Esophagus muscularis mucosa (tissue), 4 donors: ENCODE results near the gene PCBP3. TPM values are rescaled to one million over a fixed set of nuclear protein-coding genes. Genes with fewer than 3 reads are reported as not detected.

ENCODE experiments used
- DNase-seq: peaks from one replicate; pipeline ENCODE4 v3.0.0-alpha.2; 2017; ENCODE audit errors: extremely low spot score
- H3K27ac ChIP-seq, 4 donors: fragments of 200-600 bp; sonication (generic); replicated peaks in 1 of 4; 1 replicate in 3 of 4; 2 replicates in 1 of 4; pipeline ENCODE4 v1.5.1; 2016 to 2019; ENCODE audit warnings: mild to moderate bottlenecking in 1 of 4
- H3K27me3 ChIP-seq, 4 donors: fragments of 200-600 bp; sonication (generic); one replicate each; pipeline versions ENCODE4 v1.5.1 to v1.6.0; 2016 to 2019
- H3K36me3 ChIP-seq, 4 donors: fragments of 200-600 bp; sonication (generic); one replicate each; pipeline ENCODE4 v1.5.1; 2016 to 2019
- H3K4me1 ChIP-seq, 4 donors: fragments of 200-600 bp; sonication (generic); one replicate each; pipeline ENCODE4 v1.5.1; 2016 to 2019
- H3K4me3 ChIP-seq, 4 donors: fragments of 200-600 bp; sonication (generic); 1 replicate in 2 of 4; 2 replicates in 2 of 4; pipeline ENCODE4 v1.5.1; 2016 to 2019; ENCODE audit warnings: mild to moderate bottlenecking in 4 of 4, moderate library complexity in 1 of 4
- H3K9me3 ChIP-seq, 4 donors: fragments of 200-600 bp; sonication (generic); 1 replicate in 3 of 4; 2 replicates in 1 of 4; pipeline ENCODE4 v1.5.1; 2016 to 2019
- CTCF ChIP-seq, 3 experiments: fragments of 200-600 bp in 2 of 3; fragments of 450-650 bp in 1 of 3; sonication (generic) in 2 of 3; IDR thresholded peaks; one replicate each; pipeline ENCODE4 v1.5.1; 2017 to 2019; ENCODE audit warnings: antibody characterized with exemption in 3 of 3, mild to moderate bottlenecking in 2 of 3, moderate library complexity in 1 of 3
- EP300 ChIP-seq: sonication (generic); formaldehyde crosslinking; IDR thresholded peaks from one replicate; pipeline ENCODE4 v1.6.1; 2017; ENCODE audit warnings: antibody characterized with exemption
- POLR2A ChIP-seq: fragments of 450-650 bp; IDR thresholded peaks from one replicate; pipeline ENCODE4 v1.6.1; 2017; ENCODE audit warnings: antibody characterized with exemption, moderate library complexity, mild to moderate bottlenecking, low read depth
- POLR2AphosphoS5 ChIP-seq, 2 donors: sonication (generic); formaldehyde crosslinking; IDR thresholded peaks; one replicate each; pipeline ENCODE4 v1.6.1; 2017; ENCODE audit warnings: antibody characterized with exemption in 2 of 2
- WGBS: methylation state at CpG from one replicate; pipeline ENCODE4 v1.1.5; 2018; 5-methylcytosine and 5-hydroxymethylcytosine counted together
- intact Hi-C: fragments of 100-400 bp; cut with DNase I; formaldehyde crosslinking; loops from one replicate; pipeline ENCODE4 v1.15.1; 2023
- total RNA-seq, 4 donors: library from RNA; depleted of rRNA; stranded (reverse); fragments of >200 nt; gene quantifications; one replicate each; pipeline versions ENCODE4 v1.1.0 to v1.2.1, GENCODE V29; 2016

The PCBP3 gene
- total RNA-seq, 4 donors from 2014 or later = 7.5 to 9.2 (median 8.1) TPM

DNA sequence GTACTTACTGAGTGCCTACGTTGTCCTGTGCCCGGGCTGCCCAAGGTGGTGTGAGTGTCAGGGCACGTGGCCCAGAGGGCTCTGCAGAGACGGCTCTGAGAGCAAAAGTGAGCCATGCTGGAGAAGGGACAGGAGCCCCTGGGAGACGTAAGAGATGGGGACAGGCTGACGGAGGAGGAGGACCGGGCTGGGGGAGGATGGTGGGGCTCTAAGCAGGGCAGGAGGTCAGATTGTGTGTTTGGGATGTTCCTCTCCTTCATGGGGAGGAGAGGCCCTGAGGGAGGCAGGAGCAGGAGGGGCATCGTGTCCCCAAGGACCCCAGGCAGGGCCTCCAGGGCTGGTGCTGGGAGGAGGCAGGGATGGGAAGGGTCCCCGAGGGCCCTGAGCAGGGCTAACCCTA is 158.9 kb downstream of the PCBP3 start:
- Histone ChIP-seq H3K36me3 (no peaks in the 10 kb centered on the region), H3K27me3 (no peaks in the 10 kb centered on the region), H3K4me3 (no peak overlapping the region), H3K4me1 (no peaks in the 10 kb centered on the region), H3K9me3 (no peaks in the 10 kb centered on the region), H3K27ac (no peak overlapping the region)
- WGBS = 71% methylated on average over 9 of the region's 9 CpGs
- peak; percentile 88 for DNase-seq
- intact Hi-C loops = no loop called here
- TF ChIP-seq POLR2A (no peak), POLR2AphosphoS5 (IDR thresholded peaks at IDR 0.05) (no peak), EP300 (no peak), CTCF (IDR thresholded peaks at IDR 0.05) (no peak)

- WGBS = 79% methylated on average over 8 of the region's 8 CpGs
Measured at GRCh38 chr21:45802956-45803617, 159.6 kb downstream of the PCBP3 start.

DNA sequence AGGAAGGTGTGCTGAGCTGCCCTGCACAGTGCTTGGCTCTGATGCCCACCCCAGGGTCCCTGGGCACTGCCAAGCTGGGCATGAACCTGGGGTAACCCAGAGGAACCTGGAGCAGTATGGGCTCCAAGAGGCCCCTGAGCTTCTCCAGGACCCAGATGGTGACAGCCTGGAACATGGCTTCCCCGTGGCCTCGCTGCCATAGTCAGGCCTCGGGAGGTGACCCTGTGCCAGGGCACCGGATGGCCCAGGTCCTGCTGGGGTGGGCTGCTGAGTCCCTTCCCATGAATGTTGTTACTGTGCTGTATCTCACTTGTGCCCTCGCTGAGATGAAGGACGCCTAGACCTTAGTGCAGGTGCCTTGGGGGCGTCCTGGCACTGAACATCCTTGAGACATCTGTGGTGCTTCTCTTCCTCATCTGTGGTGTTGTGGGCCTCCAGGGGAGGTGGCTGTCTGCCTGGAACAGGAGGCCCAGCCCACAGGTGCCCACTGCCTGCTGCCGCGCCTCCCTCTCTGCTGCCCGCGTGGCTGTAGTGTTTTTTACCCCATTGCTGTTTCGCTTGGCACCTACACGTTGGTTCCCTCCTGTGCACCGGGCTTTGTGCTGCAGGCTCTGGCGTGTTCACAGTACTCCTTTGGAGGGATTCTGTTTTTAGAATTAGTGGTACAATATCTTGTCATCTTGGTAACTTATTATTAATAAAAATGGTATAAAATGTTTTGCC is 160.3 kb downstream of the PCBP3 start:
- H3K27ac ChIP-seq = no peak overlapping the region
- no peak for DNase-seq
- no peaks in the 10 kb centered on the region for H3K27me3 ChIP-seq
- no peaks in the 10 kb centered on the region for H3K4me1 ChIP-seq
- TF ChIP-seq POLR2AphosphoS5 (IDR thresholded peaks at IDR 0.05) = no peak
- no peak for TF ChIP-seq CTCF (IDR thresholded peaks at IDR 0.05)
- H3K36me3 ChIP-seq = no peaks in the 10 kb centered on the region
- H3K4me3 ChIP-seq = no peak overlapping the region
- 82% methylated on average over 14 of the region's 15 CpGs for WGBS
- no peaks in the 10 kb centered on the region for H3K9me3 ChIP-seq
- intact Hi-C loops = no loop called here

More at GRCh38 chr21:45802956-45803617, 159.6 kb downstream of the PCBP3 start:
- Histone ChIP-seq H3K36me3 (no peaks in the 10 kb centered on the region), H3K27me3 (no peaks in the 10 kb centered on the region), H3K27ac (no peak overlapping the region), H3K4me1 (no peaks in the 10 kb centered on the region), H3K9me3 (no peaks in the 10 kb centered on the region), H3K4me3 (no peak overlapping the region)
- TF ChIP-seq CTCF (IDR thresholded peaks at IDR 0.05) = no peak
- intact Hi-C loops = no loop called here
- DNase-seq = no peak

DNA sequence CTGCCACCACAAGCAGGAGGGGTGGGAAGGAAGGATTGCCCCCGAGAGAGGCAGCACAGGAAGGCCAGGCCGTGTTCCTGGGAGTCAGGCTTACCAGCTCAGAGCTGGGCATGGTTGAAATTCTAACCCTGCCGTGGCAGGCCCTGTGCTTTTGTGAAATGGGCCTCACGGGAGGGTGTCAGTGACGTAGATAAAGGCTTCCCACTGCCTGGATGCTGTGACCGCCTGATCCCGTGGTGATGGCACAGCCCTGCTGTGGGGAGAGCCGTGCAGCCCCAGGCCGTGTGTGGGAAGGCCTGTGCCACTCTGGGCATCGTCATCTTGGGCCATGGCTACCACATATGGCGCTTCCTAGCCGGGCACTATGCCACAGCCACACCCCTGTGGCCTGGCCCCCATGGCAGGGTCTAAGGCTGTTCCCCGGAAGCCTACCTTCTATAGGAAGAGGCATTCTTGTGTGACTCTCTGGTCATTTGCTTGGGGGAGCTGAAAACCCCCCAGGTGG is 161.3 kb downstream of the PCBP3 start:
- no peak for TF ChIP-seq POLR2A
- TF ChIP-seq EP300 = no peak
- TF ChIP-seq CTCF (IDR thresholded peaks at IDR 0.05) = no peak
- TF ChIP-seq POLR2AphosphoS5 (IDR thresholded peaks at IDR 0.05) = no peak
- Histone ChIP-seq H3K36me3 (no peaks in the 10 kb centered on the region), H3K4me3 (no peak overlapping the region), H3K9me3 (no peaks in the 10 kb centered on the region), H3K27ac (no peak overlapping the region), H3K27me3 (no peaks in the 10 kb centered on the region), H3K4me1 (no peaks in the 10 kb centered on the region)
- DNase-seq = no peak
- intact Hi-C loops = no loop called here
- 87% methylated on average over 10 of the region's 13 CpGs for WGBS
